Measurements from ENCODE around the gene TBL1X.
"Not testable (repeated sequence)": the region's sequence is repeated elsewhere in the genome, so short reads cannot be mapped to it uniquely, and the experiment has no call there.

Gene TBL1X

GRCh38 chrX:9724711-9725110 lies 259.9 kb downstream of the TBL1X start:
- DNase-seq: no peak

GRCh38 chrX:9728261-9728660 lies 263.4 kb downstream of the TBL1X start:
- DNase-seq: no peak

- DNase-seq: no peak
These were observed 264.5 kb downstream of the TBL1X start for GRCh38 chrX:9729171-9729885.

- no peak for DNase-seq
These were observed 265.2 kb downstream of the TBL1X start for GRCh38 chrX:9730078-9730477.

GRCh38 chrX:9730752-9731151 lies 265.9 kb downstream of the TBL1X start:
- no peak for DNase-seq

- DNase-seq: no peak
These were observed 272.5 kb downstream of the TBL1X start for GRCh38 chrX:9737363-9737762.

GRCh38 chrX:9738151-9738550 lies 273.3 kb downstream of the TBL1X start:
- DNase-seq: no peak

GRCh38 chrX:9739130-9739529 lies 274.3 kb downstream of the TBL1X start:
- no peak for DNase-seq

- DNase-seq: no peak
These were observed 280.7 kb downstream of the TBL1X start for GRCh38 chrX:9745417-9746115.

- DNase-seq: no peak
These were observed 281.5 kb downstream of the TBL1X start for GRCh38 chrX:9746148-9746888.

- DNase-seq: no peak
These were observed 282.8 kb downstream of the TBL1X start for GRCh38 chrX:9747644-9748043.

GRCh38 chrX:9749146-9749692 lies 284.4 kb downstream of the TBL1X start:
- no peak for DNase-seq

- no peak for DNase-seq
These were observed 292.5 kb downstream of the TBL1X start for GRCh38 chrX:9757366-9757765.

- no peak for DNase-seq
These were observed 293.3 kb downstream of the TBL1X start for GRCh38 chrX:9758021-9758638.

GRCh38 chrX:9759337-9759736 lies 294.5 kb downstream of the TBL1X start:
- DNase-seq: no peak

- no peak for DNase-seq
These were observed 300.3 kb downstream of the TBL1X start for GRCh38 chrX:9765072-9765736.

- no peak for DNase-seq
These were observed 300.9 kb downstream of the TBL1X start, which contains the start of gene GPR143 for GRCh38 chrX:9765737-9766097. Gene GPR143, minus strand, starts transcription at chrX:9765847. Its CDS starts 30 bp downstream, at chrX:9765817.

GRCh38 chrX:9767375-9767774 lies 302.5 kb downstream of the TBL1X start:
- DNase-seq: no peak

- not testable (repeated sequence) for DNase-seq
These were observed 303.5 kb downstream of the TBL1X start for GRCh38 chrX:9768321-9768839.

GRCh38 chrX:9770319-9770718 lies 305.5 kb downstream of the TBL1X start:
- DNase-seq: no peak

- DNase-seq: no peak
These were observed 308.1 kb downstream of the TBL1X start for GRCh38 chrX:9772943-9773342.

- no peak for DNase-seq
These were observed 311.1 kb downstream of the TBL1X start for GRCh38 chrX:9775930-9776329.

Data from activated T-cell treated with anti-CD3 and anti-CD28 coated beads, Interleukin-2, amount 50 U/mL, for 1 hour (primary cell).